Measurements from ENCODE around the gene PANK2. TPM values are rescaled to one million over a fixed set of nuclear protein-coding genes. Genes with fewer than 3 reads are reported as not detected.
"Not testable (repeated sequence)": the region's sequence is repeated elsewhere in the genome, so short reads cannot be mapped to it uniquely, and the experiment has no call there.

PANK2 gene
- total RNA-seq, 1 donor from 2014 or later, result 29.3 TPM

GRCh38 chr20:3970016-3970415, 80.8 kb downstream of the PANK2 start:
- TF ChIP-seq, protein P1, sequence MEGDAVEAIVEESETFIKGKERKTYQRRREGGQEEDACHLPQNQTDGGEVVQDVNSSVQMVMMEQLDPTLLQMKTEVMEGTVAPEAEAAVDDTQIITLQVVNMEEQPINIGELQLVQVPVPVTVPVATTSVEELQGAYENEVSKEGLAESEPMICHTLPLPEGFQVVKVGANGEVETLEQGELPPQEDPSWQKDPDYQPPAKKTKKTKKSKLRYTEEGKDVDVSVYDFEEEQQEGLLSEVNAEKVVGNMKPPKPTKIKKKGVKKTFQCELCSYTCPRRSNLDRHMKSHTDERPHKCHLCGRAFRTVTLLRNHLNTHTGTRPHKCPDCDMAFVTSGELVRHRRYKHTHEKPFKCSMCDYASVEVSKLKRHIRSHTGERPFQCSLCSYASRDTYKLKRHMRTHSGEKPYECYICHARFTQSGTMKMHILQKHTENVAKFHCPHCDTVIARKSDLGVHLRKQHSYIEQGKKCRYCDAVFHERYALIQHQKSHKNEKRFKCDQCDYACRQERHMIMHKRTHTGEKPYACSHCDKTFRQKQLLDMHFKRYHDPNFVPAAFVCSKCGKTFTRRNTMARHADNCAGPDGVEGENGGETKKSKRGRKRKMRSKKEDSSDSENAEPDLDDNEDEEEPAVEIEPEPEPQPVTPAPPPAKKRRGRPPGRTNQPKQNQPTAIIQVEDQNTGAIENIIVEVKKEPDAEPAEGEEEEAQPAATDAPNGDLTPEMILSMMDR (conservative IDR thresholded peaks at IDR 0.05; ENCODE audit: low read depth, low read length), result no peak
- no peak for DNase-seq (ENCODE audit: low read depth)
- no peak overlapping the region for H3K4me3 ChIP-seq (ENCODE audit: low read depth, low read length)

DNA sequence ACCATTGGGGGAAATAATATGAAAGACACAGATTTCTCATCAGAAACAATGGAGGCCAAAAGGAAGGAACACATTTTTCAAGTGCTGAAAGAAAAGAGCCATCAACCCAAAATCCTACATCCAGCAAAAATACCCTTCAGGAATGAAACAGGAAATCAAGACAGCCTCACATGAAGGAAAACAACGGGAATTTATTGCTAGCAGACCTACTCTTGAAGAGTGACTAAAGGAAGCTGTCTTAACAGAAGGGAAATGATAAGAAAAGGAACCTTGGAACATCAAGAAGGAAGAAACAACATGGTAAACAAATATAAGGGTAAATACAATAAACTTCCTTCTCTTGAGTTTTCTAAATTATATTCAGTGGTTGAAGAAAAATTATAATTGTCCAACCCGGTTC, 82.0 kb downstream of the PANK2 start:
- DNase-seq (ENCODE audit: low read depth), result no peak
- no peak overlapping the region for H3K4me3 ChIP-seq (ENCODE audit: low read depth, low read length)
- TF ChIP-seq, protein P1 (conservative IDR thresholded peaks at IDR 0.05; ENCODE audit: low read depth, low read length), result no peak

DNA sequence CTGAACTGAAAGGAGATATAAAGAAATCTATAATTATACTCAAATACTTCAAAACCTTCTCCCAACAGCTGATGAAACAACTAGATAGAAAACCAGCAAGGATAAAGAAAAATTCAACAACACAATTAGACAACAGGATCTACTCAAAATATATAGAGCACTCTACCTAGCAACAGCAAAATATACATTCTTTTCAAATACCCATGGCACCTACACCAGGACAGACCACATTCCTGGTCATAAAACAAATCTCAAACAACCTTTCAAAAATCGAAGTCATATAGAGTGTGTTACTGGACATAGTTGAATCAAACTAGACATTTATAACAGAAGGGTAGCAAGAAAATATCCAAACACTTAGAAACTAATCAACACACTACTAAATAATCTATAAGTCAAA, 83.0 kb downstream of the PANK2 start:
- H3K4me3 ChIP-seq (ENCODE audit: low read depth, low read length), result no peak overlapping the region
- DNase-seq (ENCODE audit: low read depth), result no peak
- TF ChIP-seq, protein P1 (conservative IDR thresholded peaks at IDR 0.05; ENCODE audit: low read depth, low read length), result no peak

GRCh38 chr20:3972631-3973030, 83.4 kb downstream of the PANK2 start:
- DNase-seq (ENCODE audit: low read depth); H3K4me3 ChIP-seq (ENCODE audit: low read depth, low read length): not testable (repeated sequence)

GRCh38 chr20:3973705-3974104, 84.5 kb downstream of the PANK2 start:
- DNase-seq (ENCODE audit: low read depth), result no peak
- TF ChIP-seq, protein P1 (conservative IDR thresholded peaks at IDR 0.05; ENCODE audit: low read depth, low read length), result no peak
- no peak overlapping the region for H3K4me3 ChIP-seq (ENCODE audit: low read depth, low read length)

DNA sequence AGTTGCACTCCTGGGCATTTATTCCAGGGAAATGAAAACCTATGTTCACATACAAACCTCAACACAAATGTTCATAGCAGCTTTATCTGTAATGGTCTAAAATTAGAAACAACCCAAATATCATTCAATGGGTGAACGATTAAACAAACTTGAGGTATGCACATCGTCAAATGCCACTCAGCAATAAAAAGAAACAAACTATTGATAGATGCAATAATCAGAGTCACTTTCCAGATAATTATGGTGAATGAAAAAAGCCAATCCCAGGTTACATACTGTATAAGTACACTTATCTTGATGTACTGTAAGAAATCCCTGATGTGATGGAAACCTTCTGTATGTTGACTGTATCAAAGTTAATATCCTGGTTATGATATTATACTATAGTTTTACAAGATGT, 87.3 kb downstream of the PANK2 start:
- no peak overlapping the region for H3K4me3 ChIP-seq (ENCODE audit: low read depth, low read length)
- TF ChIP-seq, protein P1 (conservative IDR thresholded peaks at IDR 0.05; ENCODE audit: low read depth, low read length), result no peak
- no peak for DNase-seq (ENCODE audit: low read depth)

Other genes with a start within 250 kb of the PANK2 start
- not detected in 2 replicates for gene GFRA4, start 226.0 kb upstream of the PANK2 start, total RNA-seq
- not detected in 2 replicates for gene ADAM33, start 207.4 kb upstream of the PANK2 start, total RNA-seq
- gene SIGLEC1, start 176.8 kb upstream of the PANK2 start, total RNA-seq, result not detected in 2 replicates
- gene HSPA12B, start 156.7 kb upstream of the PANK2 start, total RNA-seq, result not detected in 2 replicates
- gene ADISSP, start 121.6 kb upstream of the PANK2 start, total RNA-seq, result 62.0 and 64.6 TPM in 2 replicates
- 0.92 TPM in 1 of 2 replicates, not detected in the other for gene SPEF1, start 107.9 kb upstream of the PANK2 start, total RNA-seq
- gene CENPB, start 102.6 kb upstream of the PANK2 start, total RNA-seq, result 82.3 and 99.8 TPM in 2 replicates
- 42.3 and 46.6 TPM in 2 replicates for gene CDC25B, start 93.1 kb upstream of the PANK2 start, total RNA-seq
- 14.4 and 22.5 TPM in 2 replicates for gene AP5S1, start 68.8 kb upstream of the PANK2 start, total RNA-seq
- 20.8 and 22.2 TPM in 2 replicates for gene MAVS, start 42.6 kb upstream of the PANK2 start, total RNA-seq
- gene RNF24, start 126.2 kb downstream of the PANK2 start, total RNA-seq, result 9.1 and 9.7 TPM in 2 replicates